Thoracic aorta (tissue), 2 donors: Measurements from ENCODE around the gene DNAJC5. TPM values are rescaled to one million over a fixed set of nuclear protein-coding genes. Genes with fewer than 3 reads are reported as not detected.
"Not testable (repeated sequence)": the region's sequence is repeated elsewhere in the genome, so short reads cannot be mapped to it uniquely, and the experiment has no call there.

Experiments
- ATAC-seq: fragments of 150-250 bp; one replicate; pipeline ENCODE4 v1.8.0; 2017; ENCODE audit warnings: low read depth; ENCODE audit not compliant: insufficient number of reproducible peaks, low FRiP score
- DNase-seq: peaks from one replicate; pipeline ENCODE4 v3.0.0-alpha.2; 2020; ENCODE audit warnings: low spot score
- H3K27ac ChIP-seq, 2 donors: fragments of 200-600 bp; sonication (generic); 1 replicate in 1 of 2; 2 replicates in 1 of 2; pipeline ENCODE4 v1.5.1; 2016; ENCODE audit warnings: mild to moderate bottlenecking in 2 of 2, moderate library complexity in 2 of 2
- H3K27me3 ChIP-seq: fragments of 200-600 bp; sonication (generic); replicated peaks from 2 replicates; pipeline ENCODE4 v1.6.0; 2016; ENCODE audit warnings: mild to moderate bottlenecking; ENCODE audit not compliant: insufficient read depth
- H3K36me3 ChIP-seq: fragments of 200-600 bp; sonication (generic); one replicate; pipeline ENCODE4 v1.5.1; 2016
- H3K4me1 ChIP-seq, 2 donors: fragments of 200-600 bp; sonication (generic); 1 replicate in 1 of 2; 2 replicates in 1 of 2; pipeline versions ENCODE4 v1.5.1 to v1.6.0; 2016; ENCODE audit warnings: low read depth in 2 of 2, mild to moderate bottlenecking in 1 of 2; ENCODE audit not compliant: control insufficient read depth in 1 of 2
- H3K4me3 ChIP-seq: fragments of 200-600 bp; sonication (generic); 2 replicates; pipeline ENCODE4 v1.5.1; 2016; ENCODE audit warnings: mild to moderate bottlenecking
- H3K9me3 ChIP-seq: fragments of 200-600 bp; sonication (generic); 2 replicates; pipeline ENCODE4 v1.5.1; 2016
- CTCF ChIP-seq: fragments of 200-600 bp; sonication (generic); IDR thresholded peaks from one replicate; pipeline ENCODE4 v1.5.1; 2019; ENCODE audit warnings: antibody characterized with exemption
- total RNA-seq, 2 donors: library from RNA; depleted of rRNA; stranded (reverse); fragments of >200 nt; gene quantifications; one replicate each; pipeline versions ENCODE4 v1.1.0 to v1.2.3, GENCODE V29; 2016

Gene DNAJC5
- total RNA-seq, 2 donors from 2014 or later = 48.5 to 61.2 TPM

GRCh38 chr20:63848003-63848911 is 46.7 kb upstream of the DNAJC5 start:
- TF ChIP-seq CTCF = no peak
- Histone ChIP-seq H3K9me3 (no peaks in the 10 kb centered on the region), H3K27me3 (peaks cover 3% of the 10 kb centered on the region), H3K4me3 (no peak overlapping the region), H3K36me3 (no peaks in the 10 kb centered on the region), H3K27ac (no peak overlapping the region), H3K4me1 (peaks cover 5 to 12% of the 10 kb centered on the region in 2 donors)
- DNase-seq (no peak), ATAC-seq (no peak)

- ATAC-seq (no peak), DNase-seq (no peak)
- Histone ChIP-seq H3K27ac (no peak overlapping the region), H3K9me3 (no peaks in the 10 kb centered on the region), H3K4me3 (no peak overlapping the region), H3K4me1 (peaks cover 20 to 33% of the 10 kb centered on the region in 2 donors), H3K27me3 (no peaks in the 10 kb centered on the region), H3K36me3 (no peaks in the 10 kb centered on the region)
- TF ChIP-seq CTCF = no peak
Observed at GRCh38 chr20:63850689-63851547, 44.0 kb upstream of the DNAJC5 start.

- DNase-seq, H3K27ac ChIP-seq, H3K27me3 ChIP-seq, H3K36me3 ChIP-seq, H3K4me3 ChIP-seq, ATAC-seq, H3K9me3 ChIP-seq: not testable (repeated sequence)
- peaks cover 16 to 27% of the 10 kb centered on the region in 2 donors for H3K4me1 ChIP-seq
Observed at GRCh38 chr20:63851548-63851943, 43.4 kb upstream of the DNAJC5 start.

GRCh38 chr20:63853733-63854068 is 41.2 kb upstream of the DNAJC5 start:
- Histone ChIP-seq H3K27ac (peak overlapping the region in 1 of 2 donors; percentile 38), H3K4me1 (peaks cover 22 to 32% of the 10 kb centered on the region in 2 donors)
- H3K36me3 ChIP-seq, H3K9me3 ChIP-seq, H3K27me3 ChIP-seq, ATAC-seq, DNase-seq, H3K4me3 ChIP-seq: not testable (repeated sequence)

- no peak for TF ChIP-seq CTCF
- Histone ChIP-seq H3K27ac (peak overlapping the region; percentile 31 to 38), H3K9me3 (no peaks in the 10 kb centered on the region), H3K4me1 (peaks cover 22 to 37% of the 10 kb centered on the region in 2 donors), H3K4me3 (peak overlapping the region; percentile 58), H3K36me3 (no peaks in the 10 kb centered on the region), H3K27me3 (peaks cover 5% of the 10 kb centered on the region)
- DNase-seq (no peak), ATAC-seq (no peak)
Observed at GRCh38 chr20:63854069-63854765, 40.7 kb upstream of the DNAJC5 start.
